Stimulated activated CD8-positive, alpha-beta memory T cell treated with anti-CD3 and anti-CD28 coated beads, Interleukin-7, amount 100 ng/mL, for 1 hour (primary cell): ENCODE data around the gene AKAP7.
A peak's percentile ranks its signal among the peaks of the same experiment; 100 is the strongest.

Experiments
- DNase-seq, 2 donors: peaks; one replicate each; pipeline ENCODE4 v3.0.0-alpha.2; 2020; ENCODE audit warnings: low read depth in 2 of 2

AKAP7 gene

DNA sequence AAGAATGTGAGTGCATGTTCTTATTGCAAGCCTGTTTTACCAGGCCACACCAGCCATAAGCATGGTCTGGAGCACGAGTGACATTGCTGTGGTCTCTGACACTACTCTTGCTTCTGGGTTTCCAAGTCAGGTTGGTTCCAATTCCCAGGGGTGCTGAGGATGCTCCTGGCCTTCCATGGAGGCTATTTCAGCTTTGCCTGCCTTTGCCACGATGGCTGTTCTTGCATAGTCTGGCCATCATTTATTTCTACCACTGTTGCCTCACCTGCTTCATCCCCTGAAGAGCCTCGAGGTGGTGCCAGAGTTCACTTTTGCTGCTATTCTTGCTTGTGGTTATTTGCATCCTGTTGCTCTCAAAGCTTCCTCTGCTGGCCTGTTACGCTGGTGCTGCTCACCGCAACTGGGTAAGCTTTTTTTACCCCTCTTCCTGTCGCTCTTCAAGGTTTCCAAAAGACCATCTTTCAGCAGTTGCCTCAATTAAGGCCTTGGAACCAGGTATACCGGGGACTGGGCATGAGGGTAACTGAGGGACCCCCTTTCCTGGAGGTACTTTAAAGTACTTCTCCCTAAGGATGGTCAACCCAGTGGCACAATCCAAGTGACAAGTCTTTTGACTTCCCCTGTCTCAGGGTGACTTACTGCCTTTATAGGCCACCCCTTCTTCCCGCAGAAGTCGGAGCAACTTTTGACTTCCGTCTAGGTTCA, 64.5 kb downstream of the AKAP7 start:
- peak; percentile 29 to 35 for DNase-seq

DNA sequence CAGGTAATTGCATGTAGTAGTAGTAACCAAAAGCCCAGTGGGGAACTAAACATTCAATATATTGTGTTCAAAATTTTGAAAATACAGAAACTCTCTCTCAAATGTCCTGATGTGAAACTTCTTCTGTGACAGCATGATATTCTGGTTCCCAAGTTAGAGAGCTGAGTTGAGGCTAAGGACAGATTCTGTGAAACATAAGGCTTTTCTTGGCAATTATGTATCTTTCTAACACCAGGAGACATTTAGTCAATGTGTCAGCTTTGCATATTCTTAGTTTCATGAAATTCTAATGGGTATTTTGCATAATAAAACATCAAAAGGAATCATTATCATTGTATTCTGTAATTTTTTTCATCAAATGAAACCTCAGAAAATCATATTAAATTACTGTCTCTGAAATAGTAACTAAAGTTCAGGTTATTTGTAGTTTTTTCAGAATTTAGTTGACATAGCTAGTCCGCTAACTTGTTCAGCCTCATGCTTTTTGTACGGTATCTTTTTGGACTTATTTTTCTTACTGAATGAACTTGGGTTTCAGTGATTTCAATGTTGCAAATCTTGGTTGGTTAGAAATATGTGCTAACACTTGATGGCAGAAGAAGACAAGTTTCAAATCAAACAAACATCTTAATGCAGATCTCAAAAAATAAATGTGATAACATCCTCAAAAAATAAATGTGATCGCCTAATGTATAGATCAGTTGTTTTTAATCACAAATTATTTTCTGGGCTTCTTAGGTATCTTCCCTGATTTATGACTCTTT, 70.4 kb downstream of the AKAP7 start:
- DNase-seq, result no peak

DNA sequence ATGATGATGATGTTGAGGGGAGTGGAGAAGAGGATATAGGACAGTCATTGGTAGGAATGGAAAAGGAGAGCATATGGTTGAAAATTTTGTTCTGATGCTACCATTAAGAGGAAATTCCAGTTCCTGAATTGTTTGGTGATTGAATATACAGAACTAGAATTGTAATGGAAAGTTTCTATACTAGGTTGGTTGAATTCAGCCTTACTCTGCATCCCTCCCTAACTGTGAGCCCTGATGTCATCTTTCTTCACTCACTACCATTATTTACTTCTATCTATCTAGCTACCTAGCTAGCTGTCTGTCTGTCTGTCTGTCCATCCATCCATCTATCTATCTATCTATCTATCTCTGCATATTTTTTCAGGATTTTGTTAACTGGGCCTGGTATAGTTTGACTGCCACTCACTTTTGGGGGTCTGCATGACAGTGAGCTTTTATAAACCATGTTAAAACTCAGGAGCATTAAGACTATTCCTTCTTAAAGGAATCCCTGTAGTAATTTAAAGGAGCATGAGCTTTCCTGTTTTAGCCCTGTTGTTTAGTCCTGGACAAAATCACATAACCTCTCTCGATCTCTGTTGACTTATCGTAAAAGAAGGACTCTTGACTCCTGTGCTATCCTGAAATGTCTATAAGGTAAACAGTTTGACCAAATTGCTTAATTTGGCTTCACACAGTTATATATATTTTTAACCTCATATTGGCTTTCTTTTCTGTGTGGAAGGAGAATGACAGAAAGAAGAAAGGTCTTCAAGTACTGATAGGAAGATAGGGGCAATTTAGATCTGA, 71.4 kb downstream of the AKAP7 start:
- DNase-seq, result no peak

DNA sequence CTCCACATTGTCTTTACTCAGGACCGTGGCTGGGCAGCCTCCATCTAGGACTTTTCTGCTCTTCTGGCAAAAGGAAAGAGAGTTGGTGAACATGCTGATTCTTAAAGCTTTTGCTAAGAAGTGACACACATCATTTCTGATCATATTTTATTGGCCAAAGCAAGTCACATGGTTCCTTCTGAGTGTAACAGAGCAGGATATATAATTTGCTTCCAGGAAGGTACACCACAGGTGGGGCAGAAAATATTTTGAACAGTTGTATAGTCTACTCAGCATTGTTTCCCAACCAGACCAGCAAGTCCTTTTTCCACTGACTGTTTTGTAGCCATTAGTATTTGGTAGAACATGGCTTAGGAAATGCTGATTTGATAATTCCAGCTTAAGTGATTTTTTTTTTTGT, 73.5 kb downstream of the AKAP7 start:
- no peak for DNase-seq

DNA sequence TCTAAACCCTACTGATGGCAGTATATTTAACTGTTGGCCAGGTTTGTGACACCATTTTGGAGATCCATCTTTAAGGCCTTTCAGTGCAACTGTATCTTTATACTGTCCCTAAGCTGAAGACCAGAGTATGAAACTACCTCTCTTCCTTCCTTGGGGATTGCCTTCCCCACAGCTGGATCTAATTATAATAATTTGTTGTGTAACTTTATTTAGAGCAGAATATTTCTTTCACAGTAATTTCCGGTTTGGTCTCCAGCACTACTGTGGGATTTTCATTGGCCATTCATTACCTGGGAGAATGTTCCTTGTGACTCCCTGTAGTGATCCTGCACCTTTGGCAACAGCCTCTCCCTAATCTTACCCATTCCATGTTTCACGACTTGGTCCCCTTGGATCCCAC, 75.2 kb downstream of the AKAP7 start:
- DNase-seq, result no peak

DNA sequence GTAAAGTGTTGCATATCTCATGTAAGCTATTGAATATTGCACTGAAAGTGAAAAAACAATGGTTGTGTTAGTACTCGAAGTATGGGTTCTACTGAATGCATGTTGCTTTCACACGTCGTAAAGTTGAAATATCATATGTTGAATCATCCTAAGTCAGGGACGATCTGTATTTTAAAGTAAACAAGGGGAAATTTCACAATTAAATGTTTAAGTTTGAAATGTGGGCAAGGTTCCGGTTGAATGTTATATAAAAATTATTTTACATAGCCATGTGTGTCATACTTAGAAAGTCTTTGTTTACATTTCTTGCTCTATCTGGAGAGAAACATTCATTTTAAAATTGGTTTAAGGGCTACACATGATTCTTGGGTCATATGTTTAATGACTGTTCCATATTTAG, 76.8 kb downstream of the AKAP7 start:
- no peak for DNase-seq

DNA sequence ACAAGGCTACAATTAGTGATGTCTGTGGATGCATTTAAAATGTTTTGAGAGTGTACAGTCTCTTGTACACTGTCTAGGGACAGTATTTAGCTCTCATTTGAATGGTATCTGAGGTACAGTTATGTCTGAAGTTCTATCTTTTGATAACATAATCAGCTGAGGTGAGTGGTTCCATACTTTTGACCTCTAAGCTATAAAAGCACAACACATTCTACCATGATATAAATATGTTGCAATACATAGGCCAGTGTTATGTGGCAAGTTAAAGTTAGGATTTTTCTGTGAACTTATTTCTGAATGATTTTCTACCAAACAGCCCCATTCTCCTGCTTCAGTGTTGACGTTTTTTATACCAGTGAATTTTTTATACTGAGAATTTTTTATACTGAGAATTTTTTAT, 77.6 kb downstream of the AKAP7 start:
- no peak for DNase-seq

DNA sequence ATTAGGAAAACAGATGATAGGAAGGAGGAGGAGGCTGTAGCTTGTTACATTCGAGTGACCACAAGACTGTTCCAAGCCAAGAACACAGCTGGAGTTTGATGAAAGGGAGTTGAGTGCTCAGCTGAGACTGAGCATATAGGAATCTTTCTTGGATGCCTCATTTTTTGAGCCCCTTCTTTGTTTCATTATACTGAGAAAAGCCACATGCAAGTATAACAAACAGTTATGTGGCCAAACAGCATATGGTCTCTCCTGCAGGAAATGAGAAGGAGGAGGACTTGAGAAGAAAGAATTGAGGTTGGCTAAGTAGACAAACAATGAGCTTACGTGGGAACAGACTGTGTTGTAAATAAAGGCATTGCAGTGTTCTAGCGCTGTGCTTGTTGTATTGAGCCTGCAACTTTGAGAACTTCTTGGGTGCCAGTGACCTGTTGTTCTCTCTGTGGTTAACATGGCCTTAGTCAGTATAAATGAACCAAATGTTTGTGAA, 78.3 kb downstream of the AKAP7 start:
- no peak for DNase-seq

DNA sequence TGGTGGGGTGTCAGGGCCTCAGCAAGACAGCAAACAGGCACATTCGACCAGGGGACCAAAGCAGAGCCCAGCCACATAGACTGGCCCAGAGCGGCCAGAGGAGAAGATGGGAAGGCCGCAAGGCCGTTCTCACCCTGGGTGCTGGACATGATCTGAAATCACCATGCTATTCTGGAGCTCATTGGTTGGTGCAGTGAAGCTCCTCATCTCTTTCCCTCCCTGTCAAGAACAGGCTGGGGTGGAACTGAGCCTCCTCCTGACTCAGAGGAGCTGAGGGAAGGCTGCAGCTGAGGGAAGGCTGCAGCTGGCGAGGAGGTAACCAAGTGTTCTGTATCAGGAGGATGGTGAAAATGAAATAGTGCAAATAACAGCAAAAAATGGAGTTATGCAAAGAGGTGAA, 80.0 kb downstream of the AKAP7 start:
- no peak for DNase-seq

DNA sequence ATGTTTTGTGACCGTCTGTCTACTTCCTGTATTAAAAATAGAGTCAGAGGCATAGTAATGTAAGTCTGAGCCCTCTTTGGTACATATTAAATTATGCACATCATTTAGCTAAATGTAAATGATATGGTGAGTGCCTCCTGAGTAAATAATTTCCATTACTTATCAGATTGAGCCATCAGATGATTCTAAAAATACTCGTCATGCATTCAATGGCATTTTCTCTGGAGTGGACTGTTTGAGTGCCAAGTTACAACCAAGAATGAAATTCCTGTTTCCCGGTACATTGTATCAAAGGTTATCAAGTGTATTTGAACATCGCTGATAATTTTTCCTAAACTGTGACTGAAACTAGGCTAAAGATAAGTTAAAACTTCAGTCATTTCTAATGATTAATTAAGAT, 81.0 kb downstream of the AKAP7 start:
- no peak for DNase-seq

DNA sequence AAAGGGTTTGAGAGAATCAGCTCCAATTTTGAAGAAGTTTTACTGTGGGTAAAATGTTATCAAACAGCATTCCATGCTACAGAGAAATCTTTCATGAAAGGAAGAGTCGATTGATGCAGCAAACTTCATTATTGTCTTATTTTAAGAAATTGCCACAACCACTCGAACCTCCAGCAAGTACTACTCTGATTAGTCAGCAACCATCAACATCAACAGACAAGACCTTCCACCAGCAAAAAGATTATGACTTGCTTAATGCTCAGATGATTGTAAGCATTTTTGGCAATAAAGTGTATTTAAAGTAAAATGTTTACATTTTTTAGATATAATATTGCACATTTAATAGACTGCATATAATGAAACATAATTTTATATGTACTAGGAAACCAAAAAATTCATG, 87.5 kb downstream of the AKAP7 start:
- no peak for DNase-seq

DNA sequence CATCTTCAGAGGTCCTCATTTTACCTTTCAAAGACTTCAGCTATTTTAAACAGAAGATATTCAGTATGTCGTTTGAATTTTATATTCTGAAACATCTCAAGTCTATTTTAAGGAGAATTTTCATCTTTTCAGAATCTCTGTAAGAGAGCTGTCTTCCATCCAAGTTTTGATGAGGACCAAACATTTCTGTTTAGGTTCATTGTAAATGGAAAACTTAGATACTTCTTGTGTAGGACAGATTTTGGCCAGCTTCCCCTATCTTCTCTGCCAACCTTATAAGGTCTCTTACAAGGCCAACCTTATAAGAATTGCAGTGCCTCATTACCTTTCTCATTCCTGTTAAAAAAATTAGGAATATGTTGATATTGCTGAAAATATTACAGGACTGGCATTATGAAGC, 88.1 kb downstream of the AKAP7 start:
- no peak for DNase-seq

DNA sequence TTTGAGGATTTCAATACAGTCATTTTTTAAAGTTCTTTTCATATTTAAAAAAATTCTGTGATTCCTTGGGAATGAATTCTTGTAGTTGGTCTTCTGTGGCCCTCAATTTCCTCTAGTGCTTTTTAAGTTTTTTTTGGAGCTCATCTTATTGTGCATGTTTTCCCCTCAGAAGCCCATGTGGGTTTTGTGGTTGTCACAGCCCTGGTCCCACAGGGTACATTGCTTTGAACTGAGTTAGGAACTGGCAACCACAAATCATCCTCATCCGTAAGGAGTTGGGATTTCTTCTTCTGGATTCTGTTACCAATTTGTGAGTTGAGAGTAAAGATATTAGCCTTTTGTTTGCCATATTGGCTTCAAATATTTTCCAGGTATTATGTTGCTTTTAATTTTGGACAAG, 89.9 kb downstream of the AKAP7 start:
- DNase-seq, result no peak

DNA sequence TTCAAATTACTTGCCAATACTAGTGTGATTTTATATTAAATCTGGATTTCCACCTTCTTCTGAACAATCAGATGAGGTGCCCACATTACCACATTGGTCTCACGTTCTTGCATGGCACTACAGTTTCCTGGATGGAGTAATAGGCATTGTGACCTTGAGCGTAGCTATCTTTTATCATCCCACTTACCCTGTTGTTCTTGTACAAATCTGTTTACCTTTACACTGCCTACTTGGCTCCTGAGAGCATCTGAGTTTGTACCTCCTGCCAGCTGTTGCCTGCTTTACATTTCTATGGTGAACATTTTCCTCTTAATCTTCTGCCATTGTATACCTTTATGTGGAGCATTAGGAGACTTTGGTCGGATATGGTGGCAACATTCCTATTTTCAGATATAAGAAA, 90.7 kb downstream of the AKAP7 start:
- no peak for DNase-seq

DNA sequence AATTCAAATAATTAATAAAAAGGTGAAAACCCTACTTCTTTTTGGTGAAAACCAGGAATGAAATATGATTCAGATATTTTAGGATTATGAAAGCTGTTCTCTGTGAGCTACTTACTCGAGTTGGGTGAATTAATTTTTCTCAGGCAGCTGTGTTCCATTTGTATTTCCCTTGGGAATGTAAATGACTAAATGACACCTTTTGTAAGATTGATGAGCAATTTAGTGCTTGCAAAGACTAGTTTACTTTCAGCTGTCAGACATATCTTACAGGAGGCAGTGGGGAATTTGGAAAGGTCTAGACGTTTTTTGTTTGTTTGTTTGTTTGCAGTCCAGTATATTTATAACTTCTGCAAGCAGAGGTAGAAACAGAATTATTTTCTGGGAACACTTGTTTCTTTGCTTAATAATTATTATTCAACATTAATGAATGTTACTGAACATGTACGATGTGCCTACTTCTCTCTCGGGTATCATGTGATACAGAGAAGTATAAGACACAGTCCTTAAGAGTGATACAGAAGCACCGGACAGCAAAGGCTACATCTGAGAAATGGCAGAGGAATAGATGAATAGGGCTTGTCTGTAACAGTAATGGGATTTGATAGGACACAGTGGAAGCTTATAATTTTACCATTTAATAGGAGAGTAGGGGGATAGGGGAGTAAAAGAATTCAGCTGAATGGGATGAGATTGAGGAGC, 91.3 kb downstream of the AKAP7 start:
- DNase-seq, result no peak

DNA sequence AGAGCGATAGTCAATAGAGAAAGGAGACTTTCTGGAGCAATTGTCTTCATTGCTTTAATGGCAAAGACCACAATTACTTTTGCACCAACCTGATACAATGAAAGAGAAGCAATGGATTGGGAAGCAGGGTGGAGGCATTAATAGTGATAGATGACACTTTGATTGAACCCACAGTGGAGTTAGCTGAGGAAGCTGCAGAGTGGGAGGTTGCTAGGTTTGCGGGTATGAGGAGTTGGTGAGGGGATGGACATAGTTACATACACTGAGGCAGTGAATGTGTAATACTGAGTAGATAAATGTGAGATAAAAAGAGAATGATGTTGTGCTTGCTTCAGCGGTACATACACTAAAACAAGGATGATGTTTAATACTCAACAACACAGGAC, 91.9 kb downstream of the AKAP7 start:
- DNase-seq, result no peak

DNA sequence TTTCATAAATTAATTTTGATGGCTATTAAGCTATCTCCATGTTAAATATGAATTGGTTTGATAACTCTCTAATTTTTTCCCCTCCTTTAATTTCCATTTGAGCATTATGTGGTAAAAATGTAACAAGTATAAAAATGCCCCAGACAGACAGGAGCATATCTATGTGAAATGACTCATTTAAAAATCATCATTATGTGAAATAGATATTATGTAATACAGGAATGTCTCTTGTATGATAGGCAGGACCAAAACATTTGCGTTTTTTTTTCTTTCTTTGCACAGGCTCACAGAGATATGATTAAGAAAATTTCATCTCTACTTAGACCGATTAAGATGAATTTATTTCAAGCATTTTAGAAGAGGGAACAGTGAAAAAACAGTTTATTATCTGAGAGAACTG, 95.8 kb downstream of the AKAP7 start:
- DNase-seq, result no peak

DNA sequence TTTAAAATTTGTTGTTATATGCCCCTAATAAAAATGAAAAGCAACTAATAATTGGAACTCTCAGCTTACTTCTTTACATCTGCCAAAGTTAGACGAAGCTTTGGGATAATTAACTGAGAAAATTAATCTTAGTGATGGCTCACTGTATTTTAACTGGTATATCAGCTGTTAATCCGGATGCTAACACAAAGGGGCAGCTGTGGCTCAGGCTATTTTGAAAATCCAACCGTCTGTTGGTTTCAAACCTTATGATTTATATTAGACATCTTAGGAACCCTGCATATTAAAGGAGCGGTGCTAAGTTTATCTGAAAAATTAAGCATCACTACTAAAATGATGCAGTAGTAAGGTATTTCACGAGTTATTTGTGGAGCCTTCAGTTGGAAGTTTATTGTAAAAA, 96.6 kb downstream of the AKAP7 start:
- DNase-seq, result no peak

DNA sequence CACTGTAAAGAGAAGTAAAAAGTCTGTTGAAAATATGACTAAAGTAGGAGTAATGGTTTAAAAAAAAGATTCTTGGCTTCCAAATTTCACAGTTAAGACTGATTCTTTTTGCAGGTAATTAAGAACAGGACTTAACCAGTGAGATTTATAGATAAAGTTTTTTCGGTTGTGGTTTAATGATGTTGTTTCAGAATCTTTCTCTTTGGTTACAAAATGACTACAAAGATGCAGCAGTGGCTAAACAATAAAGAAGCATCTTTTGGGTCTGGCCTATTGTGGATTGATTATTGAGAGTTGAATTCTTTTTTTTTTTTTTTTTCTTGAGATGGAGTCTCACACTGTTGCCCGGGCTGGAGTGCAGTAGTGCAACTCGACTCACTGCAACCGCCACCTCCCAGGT, 109.7 kb downstream of the AKAP7 start:
- no peak for DNase-seq

DNA sequence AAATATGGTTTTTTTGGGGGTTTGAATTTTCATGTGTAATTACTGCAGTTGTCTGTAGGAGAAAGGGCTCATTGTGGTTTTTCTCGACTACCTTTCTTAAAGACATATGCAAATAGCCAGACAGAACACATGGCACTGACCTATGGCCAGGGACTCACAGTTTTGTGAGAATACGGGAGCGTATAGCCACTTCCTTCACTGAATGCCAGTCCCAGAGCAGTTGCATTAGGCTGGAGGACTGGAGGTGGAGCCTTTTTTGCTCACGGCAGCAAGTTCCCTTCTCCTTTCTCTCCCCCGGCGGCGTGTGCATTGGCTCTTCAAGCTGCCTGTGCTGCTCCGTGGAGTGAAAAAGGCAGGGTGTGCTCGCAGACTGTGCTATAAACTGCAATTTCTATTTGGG, 114.9 kb downstream of the AKAP7 start:
- DNase-seq, result no peak

DNA sequence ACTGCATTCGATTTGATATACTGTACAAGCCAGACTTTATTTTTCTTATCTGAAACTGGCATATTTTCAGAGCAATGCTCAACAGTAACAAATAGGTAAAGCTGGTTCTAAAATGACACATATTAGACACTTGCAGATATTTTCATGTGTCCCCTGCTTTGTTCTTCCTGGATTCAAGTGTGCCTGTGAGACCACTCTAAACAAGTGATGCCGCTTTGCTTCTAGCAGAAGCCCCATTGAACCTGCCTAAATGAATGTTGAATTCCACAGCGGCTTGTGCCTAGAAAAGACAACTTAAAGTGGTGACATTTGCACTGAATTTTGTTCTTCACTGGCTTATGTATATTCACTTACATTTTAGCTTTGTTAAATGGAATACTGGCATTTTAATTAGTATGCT, 115.7 kb downstream of the AKAP7 start:
- DNase-seq, result no peak

DNA sequence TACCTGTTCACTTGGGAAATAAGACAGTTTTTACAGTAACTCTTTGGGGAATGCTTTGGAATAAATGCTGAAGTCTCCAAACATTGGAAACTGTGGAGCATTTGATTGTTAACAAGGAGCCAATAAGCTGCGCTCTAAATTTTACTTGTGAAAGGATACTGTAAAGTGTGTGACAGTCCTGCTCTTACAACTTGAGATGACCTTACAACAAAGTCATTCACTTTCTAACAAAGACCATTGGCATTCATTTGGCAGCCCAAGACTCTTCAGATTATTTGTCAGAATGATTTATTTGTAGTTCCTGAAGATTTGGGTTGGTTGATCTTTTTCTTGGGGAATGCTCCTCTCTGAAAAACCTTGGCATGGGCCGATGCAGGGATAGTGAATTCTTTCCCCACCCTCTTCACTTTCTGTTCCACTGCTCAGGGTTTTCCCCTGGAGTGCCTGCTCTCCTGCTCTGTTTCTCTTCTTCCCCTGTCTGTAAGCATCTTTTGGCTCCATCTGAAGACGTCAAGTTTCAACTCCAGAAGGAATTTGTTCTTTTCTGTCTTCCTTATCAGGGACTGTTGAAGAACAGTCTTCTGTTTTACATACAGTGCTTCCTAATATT, 116.4 kb downstream of the AKAP7 start:
- DNase-seq, result no peak
